ENCODE measurements around the gene NFIA. TPM values are rescaled to one million over a fixed set of nuclear protein-coding genes. Genes with fewer than 3 reads are reported as not detected.

NFIA gene
- total RNA-seq, 1 donor from 2014 or later, result 1.2 TPM

- no peak for DNase-seq (ENCODE audit: low spot score, unreplicated experiment)
- H3K36me3 Mint-ChIP-seq (ENCODE audit: insufficient read depth), result peaks cover 2% of the 10 kb centered on the region
- peaks cover 22% of the 10 kb centered on the region for H3K4me1 Mint-ChIP-seq (ENCODE audit: low read depth)
- H3K9me3 Mint-ChIP-seq (ENCODE audit: low read depth), result peaks cover 5% of the 10 kb centered on the region
- H3K27ac Mint-ChIP-seq, result no peak overlapping the region
- no peak overlapping the region for H3K4me3 Mint-ChIP-seq (ENCODE audit: low read depth)
- TF ChIP-seq, protein P1, sequence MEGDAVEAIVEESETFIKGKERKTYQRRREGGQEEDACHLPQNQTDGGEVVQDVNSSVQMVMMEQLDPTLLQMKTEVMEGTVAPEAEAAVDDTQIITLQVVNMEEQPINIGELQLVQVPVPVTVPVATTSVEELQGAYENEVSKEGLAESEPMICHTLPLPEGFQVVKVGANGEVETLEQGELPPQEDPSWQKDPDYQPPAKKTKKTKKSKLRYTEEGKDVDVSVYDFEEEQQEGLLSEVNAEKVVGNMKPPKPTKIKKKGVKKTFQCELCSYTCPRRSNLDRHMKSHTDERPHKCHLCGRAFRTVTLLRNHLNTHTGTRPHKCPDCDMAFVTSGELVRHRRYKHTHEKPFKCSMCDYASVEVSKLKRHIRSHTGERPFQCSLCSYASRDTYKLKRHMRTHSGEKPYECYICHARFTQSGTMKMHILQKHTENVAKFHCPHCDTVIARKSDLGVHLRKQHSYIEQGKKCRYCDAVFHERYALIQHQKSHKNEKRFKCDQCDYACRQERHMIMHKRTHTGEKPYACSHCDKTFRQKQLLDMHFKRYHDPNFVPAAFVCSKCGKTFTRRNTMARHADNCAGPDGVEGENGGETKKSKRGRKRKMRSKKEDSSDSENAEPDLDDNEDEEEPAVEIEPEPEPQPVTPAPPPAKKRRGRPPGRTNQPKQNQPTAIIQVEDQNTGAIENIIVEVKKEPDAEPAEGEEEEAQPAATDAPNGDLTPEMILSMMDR (IDR thresholded peaks at IDR 0.05; ENCODE audit: unreplicated experiment), result no peak
- peaks cover 9% of the 10 kb centered on the region for H3K27me3 Mint-ChIP-seq
Observed at GRCh38 chr1:61295818-61296537, 213.6 kb downstream of the NFIA start.

- Mint-ChIP-seq H3K36me3 (ENCODE audit: insufficient read depth) (peaks cover 2% of the 10 kb centered on the region), H3K27ac (no peak overlapping the region), H3K9me3 (ENCODE audit: low read depth) (peaks cover 5% of the 10 kb centered on the region), H3K27me3 (peaks cover 7% of the 10 kb centered on the region), H3K4me3 (ENCODE audit: low read depth) (no peak overlapping the region), H3K4me1 (ENCODE audit: low read depth) (peaks cover 30% of the 10 kb centered on the region)
- TF ChIP-seq, protein P1 (IDR thresholded peaks at IDR 0.05; ENCODE audit: unreplicated experiment), result no peak
- no peak for DNase-seq (ENCODE audit: low spot score, unreplicated experiment)
Observed at GRCh38 chr1:61297887-61298286, 215.5 kb downstream of the NFIA start.

- Mint-ChIP-seq H3K27ac (peak overlapping the region; percentile 12), H3K4me1 (ENCODE audit: low read depth) (peaks cover 26% of the 10 kb centered on the region), H3K36me3 (ENCODE audit: insufficient read depth) (peaks cover 2% of the 10 kb centered on the region), H3K4me3 (ENCODE audit: low read depth) (no peak overlapping the region), H3K27me3 (peaks cover 13% of the 10 kb centered on the region), H3K9me3 (ENCODE audit: low read depth) (peaks cover 5% of the 10 kb centered on the region)
- no peak for DNase-seq (ENCODE audit: low spot score, unreplicated experiment)
- TF ChIP-seq, protein P1 (IDR thresholded peaks at IDR 0.05; ENCODE audit: unreplicated experiment), result no peak
Observed at GRCh38 chr1:61299463-61299862, 217.1 kb downstream of the NFIA start.

GRCh38 chr1:61300899-61301298 is 218.5 kb downstream of the NFIA start:
- H3K4me1 Mint-ChIP-seq (ENCODE audit: low read depth), result peaks cover 26% of the 10 kb centered on the region
- no peak overlapping the region for H3K4me3 Mint-ChIP-seq (ENCODE audit: low read depth)
- H3K27ac Mint-ChIP-seq, result no peak overlapping the region
- peaks cover 2% of the 10 kb centered on the region for H3K36me3 Mint-ChIP-seq (ENCODE audit: insufficient read depth)
- H3K9me3 Mint-ChIP-seq (ENCODE audit: low read depth), result peaks cover 5% of the 10 kb centered on the region
- H3K27me3 Mint-ChIP-seq, result peaks cover 7% of the 10 kb centered on the region
- TF ChIP-seq, protein P1 (IDR thresholded peaks at IDR 0.05; ENCODE audit: unreplicated experiment), result no peak
- DNase-seq (ENCODE audit: low spot score, unreplicated experiment), result no peak

DNA sequence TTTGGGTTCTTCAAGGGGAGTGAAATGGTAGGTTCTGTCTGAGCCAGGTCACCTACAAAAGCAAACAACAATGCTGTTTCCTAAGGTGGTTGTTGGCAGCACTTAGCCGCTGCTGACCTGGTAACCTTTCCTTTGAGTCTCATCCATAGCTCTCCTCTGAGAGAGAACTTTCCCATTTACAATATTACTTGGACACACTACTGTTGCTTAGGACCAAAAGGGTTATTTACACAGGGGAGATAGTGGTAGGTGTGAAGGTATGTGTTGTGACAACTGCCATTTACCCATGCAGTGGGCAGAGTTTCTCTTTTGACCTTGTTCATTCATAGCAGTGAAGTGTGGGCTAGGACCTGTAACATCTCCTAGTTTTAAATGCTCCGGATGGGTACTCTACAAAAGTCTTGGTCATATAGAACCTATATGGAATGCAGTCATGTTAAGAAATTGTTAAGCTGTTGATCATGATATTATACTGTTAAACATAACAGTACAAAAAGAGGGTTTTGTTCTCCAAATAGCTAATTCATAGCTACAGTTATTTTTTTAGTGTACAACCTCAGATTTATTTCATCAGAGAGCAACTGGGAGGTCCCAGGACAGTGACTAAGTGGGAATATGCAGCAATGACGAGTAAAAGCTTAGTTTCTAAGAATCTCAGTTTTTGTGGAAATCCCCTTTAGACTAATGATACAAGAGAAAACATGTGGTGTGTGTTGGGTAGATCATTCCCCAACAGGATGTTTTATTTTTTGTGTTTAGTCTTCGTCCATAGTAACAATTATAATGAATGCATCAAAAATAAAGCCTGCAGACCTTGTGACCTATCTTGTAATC is 219.7 kb downstream of the NFIA start:
- TF ChIP-seq, protein P1 (IDR thresholded peaks at IDR 0.05; ENCODE audit: unreplicated experiment), result no peak
- H3K27me3 Mint-ChIP-seq, result peaks cover 7% of the 10 kb centered on the region
- peaks cover 25% of the 10 kb centered on the region for H3K4me1 Mint-ChIP-seq (ENCODE audit: low read depth)
- H3K27ac Mint-ChIP-seq, result no peak overlapping the region
- H3K36me3 Mint-ChIP-seq (ENCODE audit: insufficient read depth), result peaks cover 2% of the 10 kb centered on the region
- no peak overlapping the region for H3K4me3 Mint-ChIP-seq (ENCODE audit: low read depth)
- DNase-seq (ENCODE audit: low spot score, unreplicated experiment), result no peak
- H3K9me3 Mint-ChIP-seq (ENCODE audit: low read depth), result peaks cover 5% of the 10 kb centered on the region

Measured in progenitor cell of endocrine pancreas (in vitro differentiated cells).